IPS-20b (cell line): Measurements from ENCODE around the gene OAS1.
"Not testable (repeated sequence)": the region's sequence is repeated elsewhere in the genome, so short reads cannot be mapped to it uniquely, and the experiment has no call there.

Experiments
- H3K27ac ChIP-seq: one replicate; pipeline ENCODE4 v1.5.1; 2013; ENCODE audit warnings: low read length
- H3K27me3 ChIP-seq: 2 replicates; pipeline ENCODE4 v1.6.1; 2013; ENCODE audit warnings: mild to moderate bottlenecking, low read length, inconsistent platforms; ENCODE audit not compliant: insufficient read depth
- H3K36me3 ChIP-seq: 2 replicates; pipeline ENCODE4 v1.6.1; 2013; ENCODE audit warnings: low read depth, mild to moderate bottlenecking, inconsistent platforms, low read length, moderate library complexity; ENCODE audit not compliant: insufficient read depth
- H3K4me1 ChIP-seq: 2 replicates; pipeline ENCODE4 v1.6.1; 2013; ENCODE audit warnings: mild to moderate bottlenecking, control low read depth, inconsistent platforms, low read length, moderate library complexity; ENCODE audit not compliant: insufficient read depth
- H3K4me3 ChIP-seq: 2 replicates; pipeline ENCODE4 v1.5.1; 2013; ENCODE audit warnings: mild to moderate bottlenecking, low read length, inconsistent platforms
- H3K9ac ChIP-seq: 2 replicates; pipeline ENCODE4 v1.6.1; 2013; ENCODE audit warnings: low read depth, mild to moderate bottlenecking, inconsistent platforms, low read length, moderate library complexity
- H3K9me3 ChIP-seq: 2 replicates; pipeline ENCODE4 v1.6.1; 2013; ENCODE audit warnings: mild to moderate bottlenecking, low read depth, low read length, inconsistent platforms; ENCODE audit not compliant: insufficient read depth

The OAS1 gene

GRCh38 chr12:112926416-112927033 lies 19.8 kb downstream of the OAS1 start:
- not testable (repeated sequence) for H3K27me3 ChIP-seq, H3K27ac ChIP-seq, H3K9ac ChIP-seq

GRCh38 chr12:112927475-112927874 lies 20.7 kb downstream of the OAS1 start:
- 0 out of 2 replicates have a peak, but pooled peaks cover 4% of the 10 kb centered on the region for H3K9me3 ChIP-seq
- no peak overlapping the region for H3K4me3 ChIP-seq
- no peak overlapping the region for H3K9ac ChIP-seq
- no peaks in the 10 kb centered on the region for H3K4me1 ChIP-seq
- H3K27ac ChIP-seq = no peak overlapping the region
- no peaks in the 10 kb centered on the region for H3K27me3 ChIP-seq
- H3K36me3 ChIP-seq = no peaks in the 10 kb centered on the region

More at GRCh38 chr12:112926416-112927033, 19.8 kb downstream of the OAS1 start:
- H3K4me1 ChIP-seq, H3K4me3 ChIP-seq, H3K9me3 ChIP-seq, H3K36me3 ChIP-seq: not testable (repeated sequence)

GRCh38 chr12:112927925-112928324 lies 21.2 kb downstream of the OAS1 start:
- 0 out of 2 replicates have a peak, but pooled peaks cover 4% of the 10 kb centered on the region for H3K9me3 ChIP-seq
- no peaks in the 10 kb centered on the region for H3K4me1 ChIP-seq
- no peaks in the 10 kb centered on the region for H3K27me3 ChIP-seq
- no peaks in the 10 kb centered on the region for H3K36me3 ChIP-seq
- H3K27ac ChIP-seq = no peak overlapping the region
- H3K4me3 ChIP-seq = no peak overlapping the region
- H3K9ac ChIP-seq = no peak overlapping the region

- Histone ChIP-seq H3K4me1 (no peaks in the 10 kb centered on the region), H3K9me3 (0 out of 2 replicates have a peak, but pooled peaks cover 4% of the 10 kb centered on the region), H3K27ac (no peak overlapping the region), H3K36me3 (no peaks in the 10 kb centered on the region), H3K4me3 (no peak overlapping the region), H3K9ac (no peak overlapping the region), H3K27me3 (no peaks in the 10 kb centered on the region)
Observed at GRCh38 chr12:112928978-112929377, 22.2 kb downstream of the OAS1 start.

GRCh38 chr12:112929715-112930114 lies 23.0 kb downstream of the OAS1 start:
- Histone ChIP-seq H3K4me1 (no peaks in the 10 kb centered on the region), H3K27ac (no peak overlapping the region), H3K4me3 (no peak overlapping the region), H3K36me3 (no peaks in the 10 kb centered on the region), H3K9me3 (0 out of 2 replicates have a peak, but pooled peaks cover 4% of the 10 kb centered on the region), H3K9ac (no peak overlapping the region), H3K27me3 (no peaks in the 10 kb centered on the region)

GRCh38 chr12:112930350-112930749 lies 23.6 kb downstream of the OAS1 start:
- Histone ChIP-seq H3K9me3 (0 out of 2 replicates have a peak, but pooled peaks cover 4% of the 10 kb centered on the region), H3K9ac (no peak overlapping the region)

GRCh38 chr12:112932485-112933128 lies 25.8 kb downstream of the OAS1 start:
- Histone ChIP-seq H3K4me3 (no peak overlapping the region), H3K27ac (no peak overlapping the region), H3K36me3 (no peaks in the 10 kb centered on the region), H3K9ac (no peak overlapping the region), H3K9me3 (0 out of 2 replicates have a peak, but pooled peaks cover under 1% of the 10 kb centered on the region), H3K4me1 (no peaks in the 10 kb centered on the region), H3K27me3 (peaks cover 15% of the 10 kb centered on the region)

More at GRCh38 chr12:112930350-112930749, 23.6 kb downstream of the OAS1 start:
- H3K27ac ChIP-seq = no peak overlapping the region
- H3K4me1 ChIP-seq = no peaks in the 10 kb centered on the region
- no peaks in the 10 kb centered on the region for H3K36me3 ChIP-seq
- H3K27me3 ChIP-seq = no peaks in the 10 kb centered on the region
- H3K4me3 ChIP-seq = no peak overlapping the region

- peaks cover 20% of the 10 kb centered on the region for H3K27me3 ChIP-seq
- no peaks in the 10 kb centered on the region; the same call in 1 of the 2 replicates for H3K4me1 ChIP-seq
- no peak overlapping the region for H3K27ac ChIP-seq
Observed at GRCh38 chr12:112933129-112933505, 26.4 kb downstream of the OAS1 start.

GRCh38 chr12:112936264-112936663 lies 29.5 kb downstream of the OAS1 start:
- Histone ChIP-seq H3K9ac (no peak overlapping the region), H3K27me3 (peaks cover 40% of the 10 kb centered on the region), H3K4me3 (no peak overlapping the region), H3K36me3 (no peaks in the 10 kb centered on the region), H3K27ac (no peak overlapping the region), H3K9me3 (no peaks in the 10 kb centered on the region), H3K4me1 (no peaks in the 10 kb centered on the region; the same call in 1 of the 2 replicates)

More at GRCh38 chr12:112933129-112933505, 26.4 kb downstream of the OAS1 start:
- Histone ChIP-seq H3K9me3 (no peaks in the 10 kb centered on the region), H3K9ac (no peak overlapping the region), H3K36me3 (no peaks in the 10 kb centered on the region), H3K4me3 (no peak overlapping the region)

GRCh38 chr12:112936927-112937326 lies 30.2 kb downstream of the OAS1 start:
- H3K36me3 ChIP-seq = no peaks in the 10 kb centered on the region
- no peaks in the 10 kb centered on the region for H3K9me3 ChIP-seq
- H3K27me3 ChIP-seq = peaks cover 40% of the 10 kb centered on the region
- H3K4me3 ChIP-seq = no peak overlapping the region
- H3K9ac ChIP-seq = no peak overlapping the region
- H3K4me1 ChIP-seq = no peaks in the 10 kb centered on the region; the same call in 1 of the 2 replicates
- H3K27ac ChIP-seq = no peak overlapping the region

- peaks cover 40% of the 10 kb centered on the region for H3K27me3 ChIP-seq
- H3K4me1 ChIP-seq = no peaks in the 10 kb centered on the region; the same call in 1 of the 2 replicates
- no peaks in the 10 kb centered on the region for H3K9me3 ChIP-seq
- no peaks in the 10 kb centered on the region for H3K36me3 ChIP-seq
- peak within 1 kb of the TSS; percentile 71 for H3K4me3 ChIP-seq
- no peak within 1 kb of the TSS for H3K27ac ChIP-seq
- peak within 1 kb of the TSS; percentile 38; the same call in 1 of the 2 replicates for H3K9ac ChIP-seq
Observed at GRCh38 chr12:112937741-112938719, 31.3 kb downstream of the OAS1 start, which contains the start of gene OAS3. OAS3 (plus strand) TSS chr12:112938474; CDS start chr12:112938531, 57 bp downstream.
